Stimulated activated CD4-positive, alpha-beta T cell treated with anti-CD3 and anti-CD28 coated beads, TNF-alpha, amount 100 ng/mL, for 24 hours (primary cell): ENCODE data around the gene KLHDC7B.
A peak's percentile ranks its signal among the peaks of the same experiment; 100 is the strongest.

Source experiments
- DNase-seq, 3 experiments: peaks; one replicate each; pipeline ENCODE4 v3.0.0-alpha.2; 2020; ENCODE audit warnings: low read depth in 3 of 3

KLHDC7B gene

GRCh38 chr22:50545522-50546325 is at the start of gene KLHDC7B:
Gene KLHDC7B (plus strand): TSS chr22:50545899. CDS start chr22:50546244, 345 bp downstream.
- DNase-seq = no peak

DNA sequence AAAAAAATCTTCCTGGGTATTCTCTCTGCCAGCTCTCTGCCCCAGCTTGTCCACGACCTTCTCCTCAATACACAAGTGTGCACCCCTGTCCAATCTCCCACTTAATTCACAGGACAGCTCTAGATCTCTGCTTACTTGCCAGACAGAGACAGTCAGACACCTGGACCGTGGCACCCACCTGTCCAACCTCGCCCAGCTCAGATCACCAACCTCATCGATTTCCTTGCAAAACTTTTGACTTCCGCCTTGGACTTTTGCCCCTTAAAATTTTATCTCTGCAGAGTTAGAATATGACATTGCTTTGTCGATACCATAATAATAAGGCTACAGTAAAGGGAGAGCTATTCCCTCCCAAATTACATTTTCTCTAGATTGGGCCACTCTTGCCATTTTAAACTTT is 48.6 kb upstream of the KLHDC7B start:
- DNase-seq = no peak

- peak; percentile 33 to 67 (median 56) for DNase-seq
Measured at GRCh38 chr22:50498322-50498890, 47.3 kb upstream of the KLHDC7B start.

DNA sequence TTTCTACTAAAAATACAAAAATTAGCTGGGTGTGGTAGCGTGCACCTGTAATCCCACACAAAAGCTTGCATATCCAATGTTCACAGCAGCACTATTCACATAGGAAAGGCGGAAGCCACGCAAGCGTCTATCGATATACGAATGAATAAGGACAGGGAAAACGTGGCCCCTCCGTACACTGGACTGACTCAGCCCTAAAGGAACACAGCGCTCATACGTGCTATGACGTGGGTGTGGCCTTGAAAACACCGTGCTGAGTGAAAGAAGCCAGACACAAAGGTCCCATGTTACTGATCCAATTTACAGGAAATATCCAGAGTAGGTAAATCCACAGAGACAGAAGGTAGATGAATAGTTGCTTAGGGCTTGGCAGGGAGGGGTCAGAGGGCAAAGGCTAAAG is 45.2 kb upstream of the KLHDC7B start:
- no peak for DNase-seq

DNA sequence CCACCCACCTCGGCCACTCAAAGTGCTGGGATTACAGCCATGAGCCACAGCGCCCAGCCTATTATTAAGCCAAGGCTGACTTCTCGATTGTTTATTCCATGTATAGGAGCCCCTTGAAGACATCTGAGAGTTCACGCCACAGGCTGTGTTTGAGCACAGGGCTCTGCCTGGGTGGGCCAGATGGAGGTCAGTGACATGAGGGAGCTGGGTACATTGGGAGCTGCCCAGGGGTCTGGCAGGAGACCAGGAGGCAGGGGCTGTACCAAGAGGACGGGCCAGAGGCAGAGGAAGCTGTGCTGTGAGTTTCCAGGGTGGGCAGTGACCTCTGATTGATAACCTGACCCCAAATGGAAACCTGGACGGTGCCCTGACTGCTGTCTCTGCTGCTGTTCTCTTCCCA is 43.6 kb upstream of the KLHDC7B start:
- no peak for DNase-seq

GRCh38 chr22:50502628-50503474 is 42.8 kb upstream of the KLHDC7B start:
- no peak for DNase-seq

GRCh38 chr22:50503475-50504145 is 42.1 kb upstream of the KLHDC7B start:
- no peak for DNase-seq

DNA sequence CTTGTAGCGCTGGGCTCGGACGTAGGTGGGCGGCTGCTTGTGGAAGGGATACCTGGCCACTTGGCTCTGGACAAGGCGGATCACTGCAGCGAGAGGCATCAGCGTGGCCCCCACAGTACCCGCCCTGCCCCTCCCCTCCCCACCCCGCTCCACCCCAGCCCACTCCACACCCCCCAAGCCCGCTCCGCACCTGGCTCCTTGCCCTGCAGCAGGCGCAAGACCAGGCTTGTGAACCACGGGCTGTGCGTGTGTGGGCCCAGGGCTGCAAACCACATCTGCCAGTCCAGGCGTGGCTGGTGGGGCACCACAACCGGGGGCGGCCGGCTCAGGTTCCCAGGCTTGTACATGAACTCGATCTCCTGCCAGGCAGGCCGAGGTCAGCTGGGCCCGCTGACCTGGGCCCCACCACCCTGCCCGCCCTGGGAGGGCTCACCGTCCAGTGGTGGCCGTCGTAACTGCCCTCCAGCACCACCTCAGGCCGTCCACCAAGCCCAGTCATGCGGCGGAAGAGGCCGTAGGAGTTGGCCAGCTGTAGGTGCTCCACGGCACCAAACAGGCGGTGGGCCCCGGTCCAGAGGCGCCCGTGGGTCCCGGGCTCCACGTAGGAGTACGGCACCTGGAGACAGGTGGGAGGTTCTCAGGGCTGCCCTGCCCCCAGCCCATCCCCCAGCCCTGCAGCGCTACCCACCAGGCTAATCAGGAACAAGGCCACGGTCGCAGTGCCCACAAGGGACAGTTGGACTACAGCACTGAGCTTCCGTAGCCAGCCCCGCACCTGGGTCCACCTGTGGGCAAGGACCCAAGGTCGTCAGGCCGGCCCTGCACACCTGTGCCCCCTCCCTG is 41.1 kb upstream of the KLHDC7B start:
- DNase-seq = no peak

- no peak for DNase-seq
Measured at GRCh38 chr22:50505276-50505775, 40.4 kb upstream of the KLHDC7B start.

- DNase-seq = no peak
Measured at GRCh38 chr22:50505776-50506610, 39.7 kb upstream of the KLHDC7B start.

GRCh38 chr22:50506611-50507420 is 38.9 kb upstream of the KLHDC7B start:
- no peak for DNase-seq

GRCh38 chr22:50507421-50507990 is 38.2 kb upstream of the KLHDC7B start, which contains the start of gene LMF2:
Gene LMF2 (minus strand): TSS chr22:50507702. CDS start chr22:50507675, 27 bp downstream.
- peak; percentile 89 to 93 (median 91) for DNase-seq

GRCh38 chr22:50507991-50508884 is 37.5 kb upstream of the KLHDC7B start, which contains the start of gene NCAPH2:
Gene NCAPH2 (plus strand): TSS chr22:50508224. CDS start chr22:50508338, 114 bp downstream.
- DNase-seq = peak; percentile 97 to 99 (median 97)

DNA sequence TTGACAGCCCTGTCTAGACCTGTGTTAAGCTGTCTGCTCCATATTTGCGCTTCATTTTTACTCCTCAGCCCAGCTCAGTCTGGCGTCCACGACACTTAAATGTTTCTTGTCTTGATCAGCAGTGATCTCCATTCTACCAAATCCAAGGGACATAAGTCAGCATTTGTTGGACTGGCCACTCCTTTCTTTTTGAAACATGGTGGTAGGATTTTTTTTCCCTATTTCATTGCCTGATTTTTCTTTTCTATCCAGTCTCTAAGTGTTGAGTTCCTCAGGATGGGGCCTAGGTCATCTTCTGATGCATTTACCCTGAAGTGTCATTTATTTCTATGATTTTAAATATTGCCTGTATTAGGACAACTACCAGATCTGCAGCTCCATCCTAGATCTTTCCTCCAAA is 36.8 kb upstream of the KLHDC7B start:
- DNase-seq = no peak

- DNase-seq = no peak
Measured at GRCh38 chr22:50513175-50513574, 32.5 kb upstream of the KLHDC7B start.

GRCh38 chr22:50516068-50516467 is 29.6 kb upstream of the KLHDC7B start:
- DNase-seq = no peak

DNA sequence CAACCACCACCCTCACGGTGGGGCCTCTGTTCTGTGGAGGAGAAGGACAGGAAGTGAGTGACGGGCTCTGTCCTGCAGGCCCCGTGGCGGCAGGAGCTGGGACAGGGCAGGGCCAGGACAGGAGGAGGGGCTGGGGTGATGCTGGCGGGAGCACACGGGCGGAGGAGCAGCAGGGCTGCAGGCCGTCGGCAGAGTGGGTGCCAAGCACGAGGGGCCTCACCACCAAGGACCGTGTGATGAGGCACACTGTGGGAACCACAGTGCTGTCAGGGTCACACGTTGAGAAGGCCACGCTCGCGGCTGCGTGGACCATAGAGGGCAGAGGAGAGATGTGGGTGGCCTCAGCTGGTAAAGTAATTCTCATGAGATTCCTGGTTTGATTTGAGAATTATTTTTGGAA is 28.8 kb upstream of the KLHDC7B start:
- no peak for DNase-seq
